HCT116 (cell line): ENCODE results near the gene AMPD1. TPM values are rescaled to one million over a fixed set of nuclear protein-coding genes. Genes with fewer than 3 reads are reported as not detected.
A peak's percentile ranks its signal among the peaks of the same experiment; 100 is the strongest.

Experiments
- ATAC-seq: fragments of 200-7000 bp; cut with Tn5 transposase; 2 replicates; pipeline ENCODE4 v1.9.1; 2020; ENCODE audit warnings: mild to moderate bottlenecking, moderate library complexity
- BruUV-seq: library from RNA; stranded (reverse); fragments of 400-500 nt; replicated peaks from 2 replicates; lab custom pipeline; 2021; lab: Mats Ljungman, UMichigan
- CTCF ChIA-PET: fragments of 300-600 bp; sonication (Branson Sonifier 250); formaldehyde crosslinking; loops from one replicate; lab custom pipeline; 2021; ENCODE audit warnings: antibody characterized with exemption; lab: Charles Lee
- POLR2A ChIA-PET: fragments of 300-600, 350-600 bp; sonication (Branson Sonifier 250); formaldehyde crosslinking; loops from one replicate; lab custom pipeline; 2021; ENCODE audit warnings: antibody characterized with exemption; lab: Charles Lee
- RAD21 ChIA-PET, 2 experiments: fragments of 300-600 bp; sonication (Branson Sonifier 250); formaldehyde crosslinking; loops; one replicate each; lab custom pipeline; 2023; ENCODE audit warnings: low total read pairs in 2 of 2; ENCODE audit not compliant: uncharacterized antibody in 2 of 2, unreplicated experiment in 2 of 2, low non-redundant PET in 1 of 2; lab: Charles Lee
- DNase-seq: peaks from one replicate; pipeline ENCODE4 v3.0.0-alpha.2; 2010; ENCODE audit warnings: low read depth, low spot score
- H2AFZ ChIP-seq: fragments of 200-600 bp; shearing (Covaris generic), sonication (generic); 2 replicates; pipeline ENCODE4 v1.6.1; 2017; ENCODE audit warnings: low read depth, mixed run types, mixed read lengths, antibody characterized with exemption, low read length; ENCODE audit not compliant: poor library complexity, severe bottlenecking
- H3K27ac ChIP-seq: 2 replicates; pipeline ENCODE4 v1.5.1; 2012; ENCODE audit warnings: low read depth, low read length
- H3K27me3 ChIP-seq: fragments of 200-600 bp; sonication (generic); 2 replicates; pipeline ENCODE4 v1.6.1; 2016; ENCODE audit warnings: mixed run types, low read length, mixed read lengths; ENCODE audit not compliant: insufficient read depth
- H3K36me3 ChIP-seq, 2 experiments: fragments of 200-500 bp in 1 of 2; fragments of 200-600 bp in 1 of 2; sonication (Bioruptor generic) in 1 of 2; sonication (generic) in 1 of 2; 2 replicates each; pipeline versions ENCODE4 v1.5.1 to v1.6.1; 2014 to 2016; ENCODE audit warnings: low read length in 2 of 2, inconsistent platforms in 1 of 2, mixed read lengths in 1 of 2, mixed run types in 1 of 2; ENCODE audit not compliant: insufficient read depth in 2 of 2, control insufficient read depth in 1 of 2
- H3K4me1 ChIP-seq, 2 experiments: fragments of 200-600 bp in 1 of 2; sonication (generic) in 1 of 2; 2 replicates each; pipeline versions ENCODE4 v1.5.1 to v1.6.1; 2012 to 2017; ENCODE audit warnings: low read length in 2 of 2, inconsistent platforms in 1 of 2, mild to moderate bottlenecking in 1 of 2, mixed read lengths in 1 of 2, mixed run types in 1 of 2, moderate library complexity in 1 of 2; ENCODE audit not compliant: insufficient read depth in 2 of 2, control insufficient read depth in 1 of 2
- H3K4me2 ChIP-seq: fragments of 200-600 bp; sonication (generic); 2 replicates; pipeline ENCODE4 v1.6.1; 2017; ENCODE audit warnings: mixed run types, low read length, mixed read lengths
- H3K4me3 ChIP-seq, 2 experiments: fragments of 200-600 bp in 1 of 2; sonication (generic) in 1 of 2; replicated peaks in 1 of 2; 2 replicates each; pipeline ENCODE4 v1.5.1; 2011 to 2016; ENCODE audit warnings: low read length in 2 of 2, control low read depth in 1 of 2, low read depth in 1 of 2, mild to moderate bottlenecking in 1 of 2, mixed read lengths in 1 of 2, mixed run types in 1 of 2
- H3K79me2 ChIP-seq: fragments of 200-600 bp; sonication (generic); 2 replicates; pipeline ENCODE4 v1.6.1; 2017; ENCODE audit warnings: mild to moderate bottlenecking, mixed run types, low read length, moderate library complexity, mixed read lengths; ENCODE audit not compliant: insufficient read depth
- H3K9ac ChIP-seq: fragments of 200-600 bp; sonication (generic); 2 replicates; pipeline ENCODE4 v1.6.1; 2016; ENCODE audit warnings: low read length, mixed read lengths
- H3K9me2 ChIP-seq: fragments of 200-600 bp; sonication (generic), shearing (Covaris generic); 2 replicates; pipeline ENCODE4 v1.6.1; 2017; ENCODE audit warnings: mixed run types, mild to moderate bottlenecking, moderate library complexity; ENCODE audit not compliant: insufficient read depth
- H3K9me3 ChIP-seq, 2 experiments: fragments of 200-500 bp in 1 of 2; fragments of 200-600 bp in 1 of 2; sonication (Bioruptor generic) in 1 of 2; sonication (generic) in 1 of 2; 2 replicates each; pipeline ENCODE4 v1.6.1; 2014 to 2017; ENCODE audit warnings: low read length in 2 of 2, mixed read lengths in 2 of 2, inconsistent platforms in 1 of 2, low read depth in 1 of 2, mild to moderate bottlenecking in 1 of 2, mixed run types in 1 of 2, moderate library complexity in 1 of 2; ENCODE audit not compliant: control insufficient read depth in 1 of 2, insufficient read depth in 1 of 2
- H4K20me1 ChIP-seq: fragments of 200-600 bp; sonication (generic), shearing (Covaris generic); 2 replicates; pipeline ENCODE4 v1.6.1; 2017; ENCODE audit warnings: mixed run types, mild to moderate bottlenecking, moderate library complexity; ENCODE audit not compliant: insufficient read depth
- ATF3 ChIP-seq: IDR thresholded peaks from 2 replicates; pipeline ENCODE4 v1.6.1; 2012
- CBX3 ChIP-seq: IDR thresholded peaks from 2 replicates; pipeline ENCODE4 v1.6.1; 2012; ENCODE audit warnings: low read depth
- ELF1 ChIP-seq: IDR thresholded peaks from 2 replicates; pipeline ENCODE4 v1.6.1; 2012; ENCODE audit warnings: low read depth, borderline replicate concordance
- FOSL1 ChIP-seq: IDR thresholded peaks from 2 replicates; pipeline ENCODE4 v1.6.1; 2012; ENCODE audit warnings: low read depth
- MAX ChIP-seq: IDR thresholded peaks from 2 replicates; pipeline ENCODE4 v1.6.1; 2012
- POLR2AphosphoS5 ChIP-seq: IDR thresholded peaks from 2 replicates; pipeline ENCODE4 v1.6.1; 2011; ENCODE audit warnings: mild to moderate bottlenecking, low read depth, low read length, moderate library complexity
- SIN3A ChIP-seq: IDR thresholded peaks from 2 replicates; pipeline ENCODE4 v1.6.1; 2012; ENCODE audit warnings: low read depth
- SP1 ChIP-seq: IDR thresholded peaks from 2 replicates; pipeline ENCODE4 v1.6.1; 2012; ENCODE audit warnings: low read depth
- SRF ChIP-seq: IDR thresholded peaks from 2 replicates; pipeline ENCODE4 v1.6.1; 2012; ENCODE audit warnings: low read depth
- YY1 ChIP-seq: IDR thresholded peaks from 2 replicates; pipeline ENCODE4 v1.6.1; 2011; ENCODE audit warnings: low read length, low read depth, moderate library complexity, mild to moderate bottlenecking; ENCODE audit not compliant: insufficient replicate concordance; ENCODE audit errors: extremely low read depth
- ZFX ChIP-seq: fragments of 450-650 bp; IDR thresholded peaks from 2 replicates; pipeline ENCODE4 v1.6.1; 2017
- ZNF274 ChIP-seq: fragments of 200-500 bp; sonication (Bioruptor generic); IDR thresholded peaks from 2 replicates; pipeline ENCODE4 v1.6.1; 2014; ENCODE audit warnings: mild to moderate bottlenecking, low read depth, low read length, inconsistent platforms
- intact Hi-C: fragments of 100-400 bp; cut with micrococcal nuclease; formaldehyde crosslinking; loops from 2 replicates; pipeline ENCODE4 v1.10.0; 2022
- total RNA-seq: library from RNA; stranded (reverse); gene quantifications from one replicate; pipeline ENCODE4 v1.2.1, GENCODE V29; 2021; ENCODE audit not compliant: unreplicated experiment
- TF ChIP-seq, protein P1 (sequence below): IDR thresholded peaks from 2 replicates; pipeline ENCODE4 v1.6.1; 2012; ENCODE audit warnings: low read depth

AMPD1 gene
- total RNA-seq, 1 experiment from 2014 or later: not detected

- H3K79me2 ChIP-seq: peaks cover 48% of the 10 kb centered on the region
- peak; percentile 42; the same call in 1 of the 2 replicates for TF ChIP-seq SP1
- peak; percentile 85 for TF ChIP-seq ELF1
- TF ChIP-seq, protein P1, sequence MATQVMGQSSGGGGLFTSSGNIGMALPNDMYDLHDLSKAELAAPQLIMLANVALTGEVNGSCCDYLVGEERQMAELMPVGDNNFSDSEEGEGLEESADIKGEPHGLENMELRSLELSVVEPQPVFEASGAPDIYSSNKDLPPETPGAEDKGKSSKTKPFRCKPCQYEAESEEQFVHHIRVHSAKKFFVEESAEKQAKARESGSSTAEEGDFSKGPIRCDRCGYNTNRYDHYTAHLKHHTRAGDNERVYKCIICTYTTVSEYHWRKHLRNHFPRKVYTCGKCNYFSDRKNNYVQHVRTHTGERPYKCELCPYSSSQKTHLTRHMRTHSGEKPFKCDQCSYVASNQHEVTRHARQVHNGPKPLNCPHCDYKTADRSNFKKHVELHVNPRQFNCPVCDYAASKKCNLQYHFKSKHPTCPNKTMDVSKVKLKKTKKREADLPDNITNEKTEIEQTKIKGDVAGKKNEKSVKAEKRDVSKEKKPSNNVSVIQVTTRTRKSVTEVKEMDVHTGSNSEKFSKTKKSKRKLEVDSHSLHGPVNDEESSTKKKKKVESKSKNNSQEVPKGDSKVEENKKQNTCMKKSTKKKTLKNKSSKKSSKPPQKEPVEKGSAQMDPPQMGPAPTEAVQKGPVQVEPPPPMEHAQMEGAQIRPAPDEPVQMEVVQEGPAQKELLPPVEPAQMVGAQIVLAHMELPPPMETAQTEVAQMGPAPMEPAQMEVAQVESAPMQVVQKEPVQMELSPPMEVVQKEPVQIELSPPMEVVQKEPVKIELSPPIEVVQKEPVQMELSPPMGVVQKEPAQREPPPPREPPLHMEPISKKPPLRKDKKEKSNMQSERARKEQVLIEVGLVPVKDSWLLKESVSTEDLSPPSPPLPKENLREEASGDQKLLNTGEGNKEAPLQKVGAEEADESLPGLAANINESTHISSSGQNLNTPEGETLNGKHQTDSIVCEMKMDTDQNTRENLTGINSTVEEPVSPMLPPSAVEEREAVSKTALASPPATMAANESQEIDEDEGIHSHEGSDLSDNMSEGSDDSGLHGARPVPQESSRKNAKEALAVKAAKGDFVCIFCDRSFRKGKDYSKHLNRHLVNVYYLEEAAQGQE: no peak
- TF ChIP-seq POLR2AphosphoS5: peak; percentile 84
- TF ChIP-seq ZNF274: no peak
- TF ChIP-seq SRF: peak; percentile 81
- peak; percentile 98 for TF ChIP-seq MAX
- TF ChIP-seq FOSL1: peak; percentile 21; the same call in 1 of the 2 replicates
- peak; percentile 78 for TF ChIP-seq YY1
- TF ChIP-seq ATF3: no peak
- peak; percentile 73 for TF ChIP-seq ZFX
- peak; percentile 84 for TF ChIP-seq SIN3A
- TF ChIP-seq CBX3: 0 out of 2 replicates have a peak, but pooled peaks have one; percentile 24
- TF ChIP-seq, all 23 proteins: peak for 10
- ChIA-PET RAD21 (no interaction called here), POLR2A (no interaction called here), CTCF (interaction anchor here (1.2 kb wide), 1 partner anchor 370 kb away, joined by 3 read pairs; no protein-coding TSS in a partner anchor)
- intact Hi-C loops: loop anchor here (1.0 to 5.0 kb wide), 2 partner anchors 45 to 134 kb away; partner anchors contain the start of gene BCAS2
- Histone ChIP-seq H3K36me3 (peaks cover 38 to 48% of the 10 kb centered on the region in 2 experiments), H3K9me3 (no peaks in the 10 kb centered on the region), H2AFZ (no peak within 1 kb of the TSS), H4K20me1 (no peaks in the 10 kb centered on the region), H3K9me2 (no peaks in the 10 kb centered on the region), H3K4me1 (peaks cover 0 to 12% of the 10 kb centered on the region in 2 experiments; a peak in 2 of 4 replicates), H3K27ac (peak within 1 kb of the TSS; percentile 65), H3K4me2 (peak within 1 kb of the TSS; percentile 76), H3K9ac (peak within 1 kb of the TSS; percentile 91), H3K27me3 (no peaks in the 10 kb centered on the region), H3K4me3 (peak within 1 kb of the TSS; percentile 89 to 99)
- peak; percentile 79 for DNase-seq
- peak; percentile 95 for ATAC-seq
- BruUV-seq: no TSS peak
Measured at GRCh38 chr1:114716304-114717170, 21.2 kb upstream of the AMPD1 start, which contains the start of gene NRAS. NRAS (minus strand) TSS chr1:114716771; CDS start chr1:114716160, 611 bp downstream.
